HG02884 (cell line): ENCODE data around the gene DEPDC4.
A peak's percentile ranks its signal among the peaks of the same experiment; 100 is the strongest.
"Not testable (repeated sequence)": the region's sequence is repeated elsewhere in the genome, so short reads cannot be mapped to it uniquely, and the experiment has no call there.

Experiments used
- ATAC-seq: cut with Tn5 transposase; IDR thresholded peaks from one replicate; pipeline ENCODE4 v1.9.1; 2021; ENCODE audit warnings: mild to moderate bottlenecking, moderate library complexity; ENCODE audit not compliant: unreplicated experiment

Gene DEPDC4

DNA sequence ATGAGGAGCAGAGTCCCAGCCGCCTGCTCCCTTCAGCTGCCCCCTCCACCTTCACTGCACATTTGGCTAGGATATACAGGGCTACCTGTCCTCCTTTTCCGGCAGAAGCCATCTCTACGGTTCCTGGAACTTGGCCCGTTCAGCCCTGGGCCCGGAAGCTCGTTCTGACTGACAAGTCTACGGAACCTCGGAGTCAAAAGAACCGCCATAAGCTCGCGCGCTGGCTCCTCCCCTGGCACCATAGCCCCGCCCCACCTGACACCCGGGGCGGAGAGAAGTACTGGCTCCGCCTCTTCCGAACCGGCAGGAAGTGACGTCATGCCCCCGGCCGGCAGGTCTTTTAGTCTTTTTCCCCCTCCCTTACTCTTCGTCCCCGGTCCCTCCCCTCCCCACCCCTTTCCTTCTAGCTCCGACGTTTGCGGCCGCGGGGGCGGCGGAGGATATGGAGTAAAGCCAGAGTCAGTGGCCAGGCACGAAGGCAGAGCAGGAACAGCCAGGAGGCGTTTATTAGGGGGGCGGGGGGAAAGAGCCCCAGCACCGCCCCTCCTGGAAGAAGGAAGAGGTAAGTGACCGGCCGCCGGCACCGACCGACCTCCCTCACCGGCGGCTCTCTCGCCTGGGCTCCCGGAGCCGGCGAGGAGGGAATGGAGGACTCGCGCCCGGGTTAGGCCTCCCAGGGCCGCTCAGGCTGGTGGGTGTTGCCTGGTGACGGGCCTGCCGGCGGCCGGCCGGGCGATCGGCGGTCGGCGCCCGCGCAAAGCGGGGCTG lies at the start of gene DEPDC4, which contains the start of gene SCYL2:
TSS of gene DEPDC4 (minus strand) at position 245 of the 768 bp plus-strand sequence. CDS start at position 242, 3 bp downstream.
TSS of gene SCYL2 (plus strand) at position 343 of the 768 bp plus-strand sequence. CDS start 15,794 bp downstream, outside the sequence.
- ATAC-seq: peak; percentile 88

DNA sequence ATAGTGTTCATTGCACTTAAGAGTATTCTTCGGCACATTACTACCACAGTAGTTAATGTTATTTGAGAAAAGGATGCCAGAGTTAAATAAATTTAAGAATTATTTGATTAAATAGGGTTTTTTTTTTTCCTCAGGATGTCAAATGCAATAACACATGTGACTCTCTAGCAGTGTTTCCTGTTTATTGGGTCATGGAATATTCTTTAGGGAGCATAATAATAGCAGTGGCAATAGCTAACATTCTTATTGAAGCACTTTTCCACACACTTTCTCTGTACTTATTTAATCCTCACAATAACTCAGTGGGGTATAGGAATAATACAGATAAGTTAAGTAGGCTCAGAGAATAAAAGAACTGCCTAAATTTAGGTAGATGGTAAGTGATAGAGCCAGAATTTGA lies 44.4 kb upstream of the DEPDC4 start:
- no peak for ATAC-seq

DNA sequence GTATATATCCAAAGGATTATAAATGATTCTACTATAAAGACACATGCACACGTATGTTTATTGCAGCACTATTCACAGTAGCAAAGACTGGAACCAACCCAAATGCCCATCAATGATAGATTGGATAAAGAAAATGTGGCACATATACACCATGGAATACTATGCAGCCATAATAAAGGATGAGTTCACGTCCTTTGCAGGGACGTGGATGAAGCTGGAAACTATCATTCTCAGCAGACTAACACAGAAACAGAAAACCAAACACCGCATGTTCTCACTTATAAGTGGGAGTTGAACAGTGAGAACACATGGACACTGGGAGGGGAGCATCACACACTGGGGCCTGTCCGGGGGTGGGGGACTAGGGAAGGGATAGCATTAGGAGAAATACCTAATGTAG lies 41.3 kb upstream of the DEPDC4 start:
- not testable (repeated sequence) for ATAC-seq

DNA sequence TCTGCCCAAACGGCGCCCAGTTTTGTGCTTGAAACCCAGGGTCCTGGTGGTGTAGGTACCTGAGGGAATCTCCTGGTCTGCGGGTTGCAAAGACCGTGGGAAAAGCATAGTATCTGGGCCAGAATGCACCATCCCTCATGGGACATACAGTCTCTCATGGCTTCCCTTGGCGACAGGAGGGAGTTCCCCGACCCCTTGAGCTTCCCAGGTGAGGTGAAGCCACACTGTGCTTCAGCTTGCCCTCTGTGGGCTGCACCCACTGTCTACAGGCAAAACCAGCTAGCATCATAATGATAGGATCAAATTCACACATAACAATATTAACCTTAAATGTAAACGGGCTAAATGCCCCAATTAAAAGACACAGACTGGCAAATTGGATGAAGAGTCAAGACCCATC lies 37.5 kb upstream of the DEPDC4 start:
- ATAC-seq: not testable (repeated sequence)

DNA sequence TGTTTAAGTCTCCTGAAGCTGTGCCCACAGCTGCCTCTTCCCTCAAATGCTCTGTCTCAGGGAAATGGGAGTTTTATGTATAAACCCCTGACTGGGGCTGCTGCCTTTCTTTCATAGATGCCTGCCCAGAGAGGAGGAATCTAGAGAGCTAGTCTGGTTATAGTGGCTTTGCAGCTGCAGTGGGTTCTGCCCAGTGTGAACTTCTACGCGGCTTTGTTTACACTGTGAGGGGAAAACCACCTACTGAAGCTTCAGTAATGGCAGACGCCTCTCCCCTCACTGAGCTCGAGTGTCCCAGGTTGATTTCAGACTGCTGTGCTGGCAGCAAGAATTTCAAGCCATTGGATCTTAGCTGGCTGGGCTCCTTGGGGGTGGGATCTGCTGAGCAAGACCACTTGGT lies 37.0 kb upstream of the DEPDC4 start:
- ATAC-seq: no peak

DNA sequence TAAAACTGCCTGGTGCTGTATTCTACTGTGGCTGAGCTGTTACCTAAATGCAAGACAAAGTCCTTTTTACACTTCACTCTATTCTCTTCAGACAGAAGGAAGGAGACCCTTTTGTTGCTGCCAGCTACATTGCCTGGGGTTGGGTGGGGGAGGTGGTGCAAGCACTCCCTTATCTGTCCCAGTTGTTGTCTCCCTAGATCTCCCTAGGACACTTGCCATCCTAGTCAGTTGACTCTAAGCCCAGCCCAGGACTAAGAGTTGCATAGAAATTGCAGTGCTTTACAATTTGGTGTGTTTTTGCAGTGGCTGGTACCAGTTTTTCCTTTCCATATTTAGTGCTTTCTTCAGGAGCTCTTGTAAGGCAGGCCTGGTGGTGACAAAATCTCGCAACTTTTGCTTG lies 35.2 kb upstream of the DEPDC4 start:
- no peak for ATAC-seq

DNA sequence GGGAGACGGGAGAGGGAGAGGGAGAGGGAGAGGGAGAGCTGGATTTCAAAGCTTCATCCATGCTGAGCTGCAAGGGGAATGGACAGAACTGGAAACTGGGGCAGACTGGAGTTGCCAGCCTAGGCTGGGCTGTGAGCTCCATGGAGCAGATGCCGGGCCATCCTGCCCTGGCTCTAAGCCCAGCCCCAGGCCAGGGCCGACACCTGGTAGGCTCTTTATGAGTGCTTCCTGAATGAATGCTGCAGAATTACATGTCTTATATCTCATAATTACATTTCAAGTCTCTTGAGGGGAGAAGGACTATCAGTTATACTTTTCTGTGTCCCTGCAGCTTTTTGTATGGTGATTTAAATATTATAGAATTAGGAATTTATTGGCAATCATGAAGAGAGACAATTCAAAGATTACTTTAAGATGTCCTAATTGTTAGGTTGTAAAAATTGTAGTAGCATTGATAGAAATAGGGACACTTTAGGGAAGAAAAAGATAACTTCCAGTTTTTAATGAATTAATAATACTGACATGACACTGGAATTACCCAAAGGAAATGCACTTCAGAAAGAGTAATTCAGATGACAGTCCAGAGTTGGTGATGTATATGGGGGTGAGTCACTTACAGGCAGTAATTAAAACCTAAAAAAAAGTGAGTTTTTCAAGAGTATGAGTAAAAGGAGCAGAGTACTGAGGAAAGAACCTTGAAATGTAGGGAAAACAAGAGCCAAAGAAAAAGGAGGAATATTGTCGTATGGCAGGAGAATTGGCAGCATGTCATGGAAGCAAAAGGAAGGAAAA lies 29.1 kb upstream of the DEPDC4 start:
- no peak for ATAC-seq

DNA sequence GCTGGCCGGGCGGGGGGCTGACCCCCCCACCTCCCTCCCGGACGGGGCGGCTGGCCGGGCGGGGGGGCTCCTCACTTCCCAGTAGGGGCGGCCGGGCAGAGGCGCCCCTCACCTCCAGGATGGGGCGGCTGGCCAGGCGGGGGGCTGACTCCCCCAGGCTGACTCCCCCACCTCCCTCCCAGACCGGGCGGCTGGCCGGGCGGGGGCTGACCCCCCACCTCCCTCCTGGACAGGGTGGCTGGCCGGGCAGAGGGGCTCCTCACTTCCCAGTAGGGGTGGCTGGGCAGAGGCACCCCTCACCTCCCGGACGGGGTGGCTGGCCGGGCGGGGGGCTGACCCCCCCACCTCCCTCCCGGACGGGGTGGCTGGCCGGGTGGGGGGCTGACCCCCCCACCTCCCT lies 27.5 kb upstream of the DEPDC4 start:
- ATAC-seq: not testable (repeated sequence)

DNA sequence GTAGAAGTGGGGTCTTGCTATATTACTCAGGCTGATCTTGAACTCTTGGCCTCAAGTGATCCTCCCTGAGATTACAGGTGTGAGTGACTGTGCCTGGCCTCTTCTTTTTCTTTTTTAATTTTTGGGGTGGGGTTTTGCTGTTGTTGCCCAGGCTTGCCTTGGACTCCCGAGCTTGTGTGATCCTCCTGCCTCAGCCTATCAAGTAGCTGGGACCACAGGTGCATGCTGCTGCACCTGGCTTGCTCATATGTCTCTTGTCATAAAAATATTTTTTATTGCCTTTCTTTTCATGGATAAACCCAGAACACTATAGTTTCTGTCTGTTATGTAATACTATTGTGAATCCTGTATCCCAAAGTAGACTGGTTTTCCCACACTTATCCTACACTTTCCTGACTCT lies 26.1 kb upstream of the DEPDC4 start:
- no peak for ATAC-seq

DNA sequence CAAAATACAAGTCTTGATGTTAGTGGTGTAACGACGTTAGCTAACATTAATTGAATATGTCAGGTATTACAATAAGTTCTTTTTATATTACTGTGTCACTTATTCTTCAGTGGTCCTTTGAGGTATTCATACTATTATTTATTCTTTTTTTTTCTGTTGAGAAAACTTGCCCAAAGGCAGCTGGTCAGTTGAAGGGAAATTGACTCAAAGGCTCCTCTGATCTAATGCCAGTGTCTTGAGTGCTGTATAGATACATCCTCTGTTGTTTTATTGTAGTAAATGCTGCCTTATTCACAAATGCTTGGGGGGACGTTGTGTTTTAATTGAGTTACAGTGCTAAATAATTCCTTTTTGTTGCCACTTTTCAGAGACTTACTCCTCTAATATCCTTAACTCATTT lies 23.1 kb upstream of the DEPDC4 start:
- no peak for ATAC-seq

DNA sequence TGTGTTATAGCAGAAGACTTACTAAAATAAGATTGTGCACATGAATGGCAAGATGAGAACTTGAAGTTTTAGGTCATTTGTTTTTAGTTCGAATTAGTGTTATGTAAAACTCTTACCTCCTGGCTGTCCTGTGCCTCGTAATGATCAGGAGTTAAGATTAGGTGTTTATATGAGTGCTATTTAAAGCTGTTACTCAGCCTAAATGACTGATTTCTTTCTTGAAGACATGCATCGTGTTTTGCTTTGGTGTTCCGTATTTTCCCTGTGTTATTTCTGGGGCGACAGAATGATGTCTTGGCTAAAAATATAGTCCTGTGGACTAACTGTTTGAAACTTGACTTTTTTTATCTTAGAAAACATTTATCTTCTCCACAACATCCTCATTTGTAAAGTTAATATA lies 22.2 kb upstream of the DEPDC4 start:
- no peak for ATAC-seq

DNA sequence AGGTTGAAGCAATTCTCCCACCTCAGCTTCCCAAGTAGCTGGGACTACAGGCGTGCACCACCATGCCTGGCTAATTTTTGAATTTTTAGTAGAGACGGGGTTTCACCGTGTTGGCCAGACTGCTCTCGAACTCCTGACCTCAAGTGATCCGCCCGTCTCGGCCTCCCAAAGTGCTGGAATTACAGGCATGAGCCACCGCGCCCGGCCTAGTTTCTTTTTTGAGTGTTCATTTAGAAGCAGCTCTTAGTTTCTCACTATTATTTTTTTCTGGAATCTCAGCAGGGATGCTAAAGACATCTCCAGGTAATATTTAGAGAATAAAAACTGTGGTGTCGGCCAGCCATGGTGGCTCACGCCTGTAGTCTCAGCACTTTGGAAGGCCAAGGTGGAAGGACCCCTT lies 17.7 kb upstream of the DEPDC4 start:
- ATAC-seq: not testable (repeated sequence)

DNA sequence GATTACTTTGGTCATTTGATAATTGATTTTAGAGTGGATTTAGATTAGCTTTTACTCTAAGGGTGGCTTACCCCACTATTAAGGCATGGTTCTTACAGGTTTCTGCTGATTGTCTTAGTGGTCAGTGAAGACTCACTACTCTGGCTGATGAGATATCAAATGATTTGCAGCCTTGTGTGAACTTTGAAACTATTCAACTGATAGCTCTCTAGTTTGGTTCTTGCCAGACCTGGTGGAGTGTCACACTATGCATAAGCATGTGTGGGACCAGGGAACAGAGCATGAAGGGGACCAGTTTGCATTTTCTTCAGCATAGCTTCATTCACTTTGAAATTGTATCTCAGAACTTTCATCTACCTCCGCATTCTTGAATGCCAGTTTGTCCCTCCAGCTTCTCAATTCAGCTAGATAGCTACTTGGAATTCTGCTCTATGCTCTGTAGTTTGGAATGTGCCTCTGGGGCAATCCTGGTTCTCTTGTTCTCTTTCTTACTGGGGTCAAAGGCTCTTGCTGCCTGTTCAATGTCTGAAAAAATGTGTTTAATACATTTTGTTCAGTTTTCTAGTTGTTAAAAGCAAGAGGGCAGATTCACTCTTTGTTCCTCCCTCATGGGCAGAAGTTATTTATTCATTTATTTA lies 12.8 kb upstream of the DEPDC4 start:
- no peak for ATAC-seq

DNA sequence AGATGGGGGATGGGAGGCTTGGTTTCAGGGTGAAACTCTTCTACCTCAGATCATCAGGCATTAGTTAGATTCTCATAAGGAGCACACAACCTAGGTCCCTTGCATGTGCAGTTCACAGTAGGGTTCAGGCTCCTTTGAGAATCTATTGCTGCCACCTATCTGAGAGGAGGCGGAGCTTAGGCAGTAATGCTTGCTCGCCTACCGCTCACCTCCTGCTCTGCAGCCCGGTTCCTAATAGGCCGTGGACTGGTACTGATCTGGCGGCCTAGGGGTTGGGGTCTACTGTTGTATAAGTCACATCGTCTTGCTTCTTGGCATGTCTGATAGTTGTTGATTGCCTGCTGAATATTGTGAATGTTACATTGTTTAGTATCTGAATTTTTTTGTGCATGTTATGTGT lies 12.3 kb upstream of the DEPDC4 start:
- no peak for ATAC-seq

DNA sequence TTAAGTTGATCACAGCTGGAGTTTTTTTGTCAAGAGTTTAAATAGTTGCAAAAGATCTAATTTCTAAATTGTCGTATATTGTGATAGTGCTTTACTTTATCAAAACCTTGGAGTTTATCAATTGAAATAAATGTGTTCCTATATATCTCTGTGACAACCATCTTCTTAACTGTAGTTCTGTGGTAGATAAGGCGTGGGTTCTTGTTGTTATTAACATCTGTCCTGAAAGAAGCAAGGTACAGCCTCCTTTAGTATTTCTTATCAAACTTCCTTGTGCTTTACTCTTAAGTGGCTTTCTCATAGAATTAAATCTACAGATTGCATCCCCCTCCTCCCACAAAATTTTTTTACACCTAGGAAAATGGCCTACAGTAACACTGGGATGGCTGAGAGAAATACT lies 7.4 kb upstream of the DEPDC4 start:
- no peak for ATAC-seq

DNA sequence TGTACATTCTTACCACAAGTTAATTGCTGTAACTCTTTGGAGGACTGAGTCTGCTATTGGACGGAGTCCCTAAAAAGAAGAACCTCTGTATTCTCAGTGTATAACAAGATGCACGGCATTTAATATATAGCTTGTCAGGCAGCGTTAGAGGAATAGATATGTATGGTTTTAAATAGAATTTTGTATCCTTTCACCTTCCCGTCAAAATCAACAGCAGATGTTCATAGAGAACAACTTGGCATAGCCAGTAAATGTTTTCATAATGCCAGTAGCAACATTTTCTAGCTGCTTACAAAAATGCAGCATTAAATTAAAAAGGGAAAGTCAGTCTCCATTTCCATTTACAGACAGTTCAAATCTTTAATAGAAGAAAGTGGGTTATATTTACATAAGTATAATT lies 6.9 kb upstream of the DEPDC4 start:
- no peak for ATAC-seq

DNA sequence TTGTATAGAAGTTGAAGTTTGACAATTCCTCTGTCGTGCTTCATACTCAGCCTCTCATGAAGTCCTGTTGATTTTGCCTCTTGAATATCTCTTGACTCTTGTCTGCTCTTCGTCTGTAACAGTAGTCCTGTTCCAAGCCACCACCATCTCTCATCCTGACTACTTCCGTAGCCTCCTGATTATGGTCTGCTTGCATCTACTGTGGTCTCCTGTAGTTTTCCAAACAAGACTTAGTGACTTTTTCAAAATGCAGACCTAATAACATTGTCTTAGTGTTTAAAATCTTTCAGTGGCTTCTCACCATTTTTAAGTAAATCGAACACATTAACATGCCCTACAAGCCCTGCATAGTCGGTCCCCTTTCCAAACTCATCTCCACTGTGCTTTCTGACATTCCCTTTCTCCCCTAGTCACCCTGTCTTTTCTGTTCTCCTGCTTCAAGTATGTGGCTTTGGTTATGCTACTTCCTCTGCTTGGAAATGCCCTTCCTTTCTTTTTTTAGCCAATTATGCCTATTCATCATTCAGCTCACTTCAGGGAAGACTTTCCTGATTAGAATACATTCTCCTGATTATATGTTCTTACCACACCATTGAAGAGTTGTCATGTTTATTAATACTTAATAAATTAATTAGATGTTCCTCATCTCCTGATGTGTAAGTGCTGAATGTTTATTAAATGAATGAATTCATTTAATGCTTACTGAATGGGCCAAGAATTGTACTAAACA lies 2.1 kb upstream of the DEPDC4 start:
- no peak for ATAC-seq

DNA sequence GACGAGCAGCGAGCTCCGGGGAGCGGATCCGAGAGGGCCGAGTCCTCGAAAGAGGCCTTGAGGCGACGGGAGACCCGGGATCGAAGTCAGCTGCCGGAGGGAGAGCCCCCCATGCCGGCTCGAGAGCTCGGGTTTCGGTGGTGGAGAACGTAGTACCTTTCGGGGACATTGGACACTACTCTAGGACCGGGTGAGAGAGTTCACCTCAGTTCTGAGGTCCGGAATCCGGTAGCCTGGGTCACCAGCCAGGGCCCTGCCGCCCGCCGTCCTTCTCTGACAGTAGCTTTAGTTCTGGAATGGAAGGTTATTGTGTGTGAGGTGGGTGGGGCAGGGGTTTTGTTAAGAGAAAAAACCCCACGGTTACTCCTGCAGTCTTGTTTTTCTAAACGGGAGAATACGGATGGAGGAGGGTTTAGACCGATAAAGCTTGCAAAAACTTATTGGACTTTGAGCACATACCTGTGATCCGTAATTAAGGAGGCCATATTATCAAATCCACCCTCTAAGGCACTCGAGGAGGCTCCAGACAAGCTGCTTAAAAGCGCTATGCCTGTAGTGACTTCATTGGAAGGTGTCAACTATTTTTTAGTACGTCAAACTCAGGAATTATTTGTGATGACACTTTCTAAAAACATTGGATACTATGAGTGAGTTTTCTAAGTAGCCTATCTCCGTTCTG lies 863 bp upstream of the DEPDC4 start:
- peak; percentile 5 for ATAC-seq

DNA sequence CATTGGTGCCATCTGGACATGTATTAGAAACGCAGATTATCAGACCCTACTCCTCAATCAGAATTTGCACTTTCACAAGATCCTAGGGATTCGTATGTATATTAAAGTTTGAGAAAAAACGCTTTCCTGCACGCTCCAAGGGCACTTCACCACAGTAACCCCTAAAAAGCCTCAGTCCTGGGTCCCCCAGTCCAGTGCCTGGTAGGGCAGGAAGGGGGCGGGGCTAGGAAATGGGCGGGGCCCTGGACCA lies 369 bp downstream of the DEPDC4 start:
- ATAC-seq: peak; percentile 81

DNA sequence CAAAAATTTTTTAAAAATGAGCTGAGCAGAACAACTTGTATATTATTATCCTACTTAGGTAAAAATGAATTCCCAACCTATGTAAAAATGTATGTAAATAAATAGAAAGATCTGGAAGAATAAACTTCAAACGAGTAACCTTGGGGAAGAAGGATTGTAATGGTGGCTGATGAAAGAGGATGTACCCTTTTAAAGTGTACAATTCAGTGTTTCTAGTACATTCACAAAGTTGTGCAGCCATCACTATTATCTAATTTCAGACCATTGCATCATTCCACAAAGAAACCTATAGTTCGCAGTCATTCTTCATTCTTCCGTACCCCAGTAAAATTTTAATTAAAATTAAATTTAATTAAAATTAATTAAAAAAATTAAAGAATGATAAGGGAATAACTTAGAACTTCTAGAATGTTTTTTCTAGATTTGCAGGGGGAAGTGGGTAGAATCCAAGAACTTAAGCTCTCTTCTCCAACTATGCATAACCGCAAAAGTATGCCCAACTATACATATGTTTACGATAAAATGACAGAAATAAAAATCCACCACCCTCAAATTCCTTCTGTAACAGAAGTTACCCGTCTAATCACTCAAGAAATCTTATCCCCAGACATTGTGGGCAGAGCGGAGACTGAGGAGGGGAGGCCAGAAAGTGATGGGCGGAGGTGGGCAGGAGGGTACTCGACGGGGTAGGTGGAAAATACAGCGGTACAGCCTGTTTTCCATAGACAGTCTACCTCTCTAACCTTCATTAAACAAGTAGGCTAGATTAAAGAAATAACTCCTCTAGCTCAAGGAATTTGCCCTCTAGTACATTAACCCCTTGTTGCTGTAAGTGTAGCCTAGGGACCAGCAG lies 921 bp downstream of the DEPDC4 start:
- ATAC-seq: peak; percentile 7
